H9 (cell line): ENCODE results near the gene HS2ST1. TPM values are rescaled to one million over a fixed set of nuclear protein-coding genes. Genes with fewer than 3 reads are reported as not detected.

Experiments used
- DNase-seq: peaks from one replicate; pipeline ENCODE4 v3.0.0-alpha.2; 2017
- H2AFZ ChIP-seq: one replicate; pipeline ENCODE4 v1.6.1; 2013; ENCODE audit warnings: mild to moderate bottlenecking, low read length, control low read depth, moderate library complexity
- H2AK5ac ChIP-seq: 2 replicates; pipeline ENCODE4 v1.6.1; 2013; ENCODE audit warnings: low read length, control low read depth, mixed read lengths; ENCODE audit not compliant: insufficient read length
- H2BK120ac ChIP-seq: one replicate; pipeline ENCODE4 v1.6.1; 2013; ENCODE audit warnings: low read depth, mild to moderate bottlenecking, low read length, control low read depth, inconsistent platforms; ENCODE audit not compliant: poor library complexity, severe bottlenecking
- H2BK12ac ChIP-seq: 2 replicates; pipeline ENCODE4 v1.6.1; 2013; ENCODE audit warnings: low read length, control low read depth, mixed read lengths, low read depth; ENCODE audit not compliant: insufficient read length
- H2BK15ac ChIP-seq: 2 replicates; pipeline ENCODE4 v1.6.1; 2013; ENCODE audit warnings: low read depth, low read length, control low read depth
- H2BK20ac ChIP-seq: one replicate; pipeline ENCODE4 v1.6.1; 2013; ENCODE audit warnings: low read depth, mild to moderate bottlenecking, low read length, control low read depth, inconsistent platforms; ENCODE audit not compliant: poor library complexity, severe bottlenecking
- H2BK5ac ChIP-seq: 2 replicates; pipeline ENCODE4 v1.6.1; 2013; ENCODE audit warnings: low read length, control low read depth, mixed read lengths; ENCODE audit not compliant: insufficient read length
- H3K14ac ChIP-seq: 2 replicates; pipeline ENCODE4 v1.6.1; 2013; ENCODE audit warnings: low read length, control low read depth; ENCODE audit not compliant: insufficient read depth
- H3K18ac ChIP-seq: 2 replicates; pipeline ENCODE4 v1.6.1; 2013; ENCODE audit warnings: low read depth, mild to moderate bottlenecking, mixed read lengths, low read length, control low read depth; ENCODE audit not compliant: insufficient read length
- H3K23ac ChIP-seq: 2 replicates; pipeline ENCODE4 v1.6.1; 2013; ENCODE audit warnings: low read length, control low read depth, mixed read lengths, low read depth; ENCODE audit not compliant: insufficient read length
- H3K23me2 ChIP-seq: 2 replicates; pipeline ENCODE4 v1.6.1; 2013; ENCODE audit warnings: low read depth, mild to moderate bottlenecking, mixed read lengths, low read length, control low read depth; ENCODE audit not compliant: insufficient read length, poor library complexity, severe bottlenecking
- H3K27ac ChIP-seq: 2 replicates; pipeline ENCODE4 v1.5.1; 2013; ENCODE audit warnings: low read length, control low read depth, mixed read lengths, low read depth; ENCODE audit not compliant: insufficient read length
- H3K27me3 ChIP-seq: 2 replicates; pipeline ENCODE4 v1.6.1; 2013; ENCODE audit warnings: low read length, control low read depth, inconsistent platforms; ENCODE audit not compliant: insufficient read depth
- H3K4ac ChIP-seq: 2 replicates; pipeline ENCODE4 v1.6.1; 2013; ENCODE audit warnings: low read depth, mild to moderate bottlenecking, control low read depth, inconsistent platforms, low read length, moderate library complexity
- H3K4me1 ChIP-seq: 2 replicates; pipeline ENCODE4 v1.6.1; 2013; ENCODE audit warnings: low read length, control low read depth, inconsistent platforms; ENCODE audit not compliant: insufficient read depth
- H3K4me2 ChIP-seq: 2 replicates; pipeline ENCODE4 v1.6.1; 2013; ENCODE audit warnings: low read length, control low read depth, mixed read lengths; ENCODE audit not compliant: insufficient read length, insufficient read depth
- H3K56ac ChIP-seq: 2 replicates; pipeline ENCODE4 v1.6.1; 2013; ENCODE audit warnings: low read depth, mild to moderate bottlenecking, mixed read lengths, low read length, control low read depth; ENCODE audit not compliant: insufficient read length
- H3K79me1 ChIP-seq: 2 replicates; pipeline ENCODE4 v1.6.1; 2013; ENCODE audit warnings: low read depth, mild to moderate bottlenecking, moderate library complexity, low read length, control low read depth, inconsistent platforms; ENCODE audit not compliant: insufficient read depth, poor library complexity, severe bottlenecking
- H3K79me2 ChIP-seq: 2 replicates; pipeline ENCODE4 v1.6.1; 2013; ENCODE audit warnings: low read length, control low read depth, inconsistent platforms; ENCODE audit not compliant: insufficient read depth
- H3K9ac ChIP-seq: 2 replicates; pipeline ENCODE4 v1.6.1; 2013; ENCODE audit warnings: low read length, control low read depth, mixed read lengths; ENCODE audit not compliant: insufficient read length; ENCODE audit errors: extremely low read depth
- H3K9me3 ChIP-seq: one replicate; pipeline ENCODE4 v1.6.1; 2013; ENCODE audit warnings: low read depth, low read length, inconsistent platforms; ENCODE audit not compliant: control insufficient read depth
- H3T11ph ChIP-seq: one replicate; pipeline ENCODE4 v1.6.1; 2013; ENCODE audit warnings: mild to moderate bottlenecking, low read length, control low read depth, inconsistent platforms
- H4K20me1 ChIP-seq: one replicate; pipeline ENCODE4 v1.6.1; 2013; ENCODE audit not compliant: control insufficient read depth, insufficient read length, insufficient read depth
- H4K5ac ChIP-seq: 2 replicates; pipeline ENCODE4 v1.6.1; 2013; ENCODE audit warnings: low read depth, mild to moderate bottlenecking, mixed read lengths, low read length, control low read depth; ENCODE audit not compliant: insufficient read length
- H4K8ac ChIP-seq: replicated peaks from 2 replicates; pipeline ENCODE4 v1.6.1; 2013; ENCODE audit warnings: low read length, control low read depth, mixed read lengths, low read depth; ENCODE audit not compliant: insufficient read length
- H4K91ac ChIP-seq: 2 replicates; pipeline ENCODE4 v1.6.1; 2013; ENCODE audit warnings: low read depth, mild to moderate bottlenecking, moderate library complexity, mixed read lengths, low read length, control low read depth; ENCODE audit not compliant: insufficient read length
- H3K27ac Mint-ChIP-seq, 3 experiments: 2 replicates in 2 of 3; 3 replicates in 1 of 3; pipeline ENCODE4 v1.8.0; 2020 to 2021; ENCODE audit warnings: mixed read lengths in 3 of 3, mild to moderate bottlenecking in 1 of 3, moderate library complexity in 1 of 3
- H3K27me3 Mint-ChIP-seq: 2 replicates; pipeline ENCODE4 v1.8.0; 2021; ENCODE audit warnings: low read depth, mild to moderate bottlenecking, moderate library complexity, mixed read lengths
- H3K36me3 Mint-ChIP-seq, 3 experiments: 2 replicates in 2 of 3; 3 replicates in 1 of 3; pipeline ENCODE4 v1.8.0; 2020 to 2021; ENCODE audit warnings: low read depth in 3 of 3, mixed read lengths in 3 of 3; ENCODE audit not compliant: insufficient read depth in 1 of 3
- H3K4me1 Mint-ChIP-seq, 2 experiments: 2 replicates each; pipeline ENCODE4 v1.8.0; 2020; ENCODE audit warnings: mixed read lengths in 2 of 2
- H3K4me3 Mint-ChIP-seq, 2 experiments: 2 replicates in 1 of 2; 3 replicates in 1 of 2; pipeline ENCODE4 v1.8.0; 2020 to 2021; ENCODE audit warnings: mild to moderate bottlenecking in 2 of 2, mixed read lengths in 2 of 2, moderate library complexity in 1 of 2
- H3K9me3 Mint-ChIP-seq, 2 experiments: 2 replicates in 1 of 2; 3 replicates in 1 of 2; pipeline ENCODE4 v1.8.0; 2020; ENCODE audit warnings: mild to moderate bottlenecking in 2 of 2, mixed read lengths in 2 of 2, moderate library complexity in 1 of 2
- CTCF ChIP-seq: fragments of 200-600 bp; sonication (generic); conservative IDR thresholded peaks from 3 replicates; pipeline ENCODE4 v1.8.0; 2021; ENCODE audit warnings: antibody characterized with exemption, mild to moderate bottlenecking
- WGBS: extraction: QIAGEN DNeasy Blood & Tissue Kit; methylation state at CpG from one replicate; pipeline ENCODE4 v1.1.7; 2013; ENCODE audit warnings: missing lambda C conversion rate, low lambda C conversion rate, mixed read lengths; ENCODE audit not compliant: insufficient read length; ENCODE audit errors: extremely low coverage; 5-methylcytosine and 5-hydroxymethylcytosine counted together
- total RNA-seq: library from RNA; stranded (reverse); gene quantifications from 2 replicates; pipeline ENCODE4 v1.2.1, GENCODE V29; 2021

HS2ST1 gene
- total RNA-seq, 1 experiment from 2014 or later: 20.1 TPM

- Mint-ChIP-seq H3K27me3 (no peaks in the 10 kb centered on the region), H3K9me3 (peaks cover 11 to 17% of the 10 kb centered on the region in 2 experiments; a peak in 4 of 5 replicates), H3K4me1 (no peaks in the 10 kb centered on the region), H3K4me3 (no peak overlapping the region), H3K36me3 (peaks cover 10 to 30% (median 13%) of the 10 kb centered on the region in 3 experiments), H3K27ac (no peak overlapping the region)
- Histone ChIP-seq H2BK20ac (no peak overlapping the region), H3K27ac (no peak overlapping the region), H2BK15ac (no peak overlapping the region), H3K4me1 (no peaks in the 10 kb centered on the region), H3K9ac (no peak overlapping the region), H2BK5ac (no peak overlapping the region), H3T11ph (no peak overlapping the region), H3K14ac (no peak overlapping the region), H4K8ac (no peak overlapping the region), H3K4me2 (no peak overlapping the region), H3K56ac (no peak overlapping the region), H3K79me2 (peaks cover 2% of the 10 kb centered on the region; the same call in 1 of the 2 replicates), H2AFZ (no peak overlapping the region), H4K91ac (no peak overlapping the region), H3K23ac (no peak overlapping the region), H3K23me2 (no peaks in the 10 kb centered on the region), H3K18ac (no peak overlapping the region), H4K20me1 (no peaks in the 10 kb centered on the region), H2BK12ac (no peak overlapping the region), H3K9me3 (no peaks in the 10 kb centered on the region), H4K5ac (no peak overlapping the region), H3K79me1 (no peaks in the 10 kb centered on the region), H3K4ac (no peak overlapping the region), H2BK120ac (no peak overlapping the region), H3K27me3 (no peaks in the 10 kb centered on the region), H2AK5ac (no peak overlapping the region)
- TF ChIP-seq CTCF: no peak
- WGBS: no CpG with 5 or more reads among the region's 2 CpGs
- no peak for DNase-seq
Observed at GRCh38 chr1:87062687-87063086, 148.3 kb downstream of the HS2ST1 start.
